SK-N-MC (cell line): ENCODE measurements around the gene ADAMTS3.

ENCODE experiments used
- EZH2 ChIP-seq: fragments of 200-600 bp; sonication (generic); IDR thresholded peaks from one replicate; pipeline ENCODE4 v1.6.1; 2017; ENCODE audit warnings: antibody characterized with exemption
- POLR2AphosphoS5 ChIP-seq: IDR thresholded peaks from 2 replicates; pipeline ENCODE4 v1.6.1; 2012; ENCODE audit warnings: mild to moderate bottlenecking, low read depth, low read length, borderline replicate concordance

GRCh38 chr4:72527038-72527646, 41.9 kb downstream of the ADAMTS3 start:
- TF ChIP-seq EZH2: no peak
- no peak for TF ChIP-seq POLR2AphosphoS5
